Renal pelvis (tissue), 4 donors: ENCODE data around the gene SLC29A4. TPM values are rescaled to one million over a fixed set of nuclear protein-coding genes. Genes with fewer than 3 reads are reported as not detected.
"Not testable (repeated sequence)": the region's sequence is repeated elsewhere in the genome, so short reads cannot be mapped to it uniquely, and the experiment has no call there.

Experiments
- DNase-seq: peaks from one replicate; pipeline ENCODE4 v3.0.0-alpha.2; 2013
- polyA plus RNA-seq, 3 donors: library from polyadenylated mRNA; unstranded; fragments of 120-200 nt; gene quantifications; one replicate each; pipeline ENCODE4 v1.2.1, GENCODE V29; 2013; ENCODE audit not compliant: insufficient read length in 3 of 3

SLC29A4 gene
- polyA plus RNA-seq, 3 donors = 26.3 to 33.8 (median 27.2) TPM

- DNase-seq = no peak
Observed at GRCh38 chr7:5294169-5294987, 11.6 kb downstream of the SLC29A4 start.

- no peak for DNase-seq
Observed at GRCh38 chr7:5295039-5296014, 12.6 kb downstream of the SLC29A4 start.

GRCh38 chr7:5296015-5296610 is 13.4 kb downstream of the SLC29A4 start:
- no peak for DNase-seq

GRCh38 chr7:5296611-5297226 is 14.0 kb downstream of the SLC29A4 start:
- DNase-seq = no peak

GRCh38 chr7:5300366-5300765 is 17.6 kb downstream of the SLC29A4 start:
- DNase-seq = no peak

- DNase-seq = no peak
Observed at GRCh38 chr7:5302577-5302976, 19.8 kb downstream of the SLC29A4 start.

- DNase-seq = no peak
Observed at GRCh38 chr7:5303061-5303460, 20.3 kb downstream of the SLC29A4 start.

GRCh38 chr7:5303591-5304505 is 21.1 kb downstream of the SLC29A4 start:
- no peak for DNase-seq

DNA sequence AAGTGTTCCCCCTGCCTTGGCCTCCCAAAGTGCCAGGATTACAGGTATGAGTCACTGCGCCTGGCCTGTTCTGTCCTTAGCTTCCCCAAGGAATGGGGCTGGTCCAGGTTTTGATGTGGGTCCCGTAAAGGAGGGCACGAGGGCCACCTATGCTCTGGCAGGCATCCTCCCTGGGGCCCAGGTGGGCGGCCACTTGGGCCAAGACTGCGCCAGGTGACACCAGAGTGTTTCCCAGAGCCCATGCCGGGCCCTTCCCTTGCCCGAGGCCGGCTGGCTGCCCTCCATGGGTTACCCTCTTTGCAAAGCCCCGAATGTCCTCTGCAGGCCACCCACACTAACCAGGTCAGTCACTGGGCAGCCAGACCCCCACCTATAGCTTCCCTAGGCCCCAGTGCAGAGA is 22.3 kb downstream of the SLC29A4 start:
- not testable (repeated sequence) for DNase-seq

DNA sequence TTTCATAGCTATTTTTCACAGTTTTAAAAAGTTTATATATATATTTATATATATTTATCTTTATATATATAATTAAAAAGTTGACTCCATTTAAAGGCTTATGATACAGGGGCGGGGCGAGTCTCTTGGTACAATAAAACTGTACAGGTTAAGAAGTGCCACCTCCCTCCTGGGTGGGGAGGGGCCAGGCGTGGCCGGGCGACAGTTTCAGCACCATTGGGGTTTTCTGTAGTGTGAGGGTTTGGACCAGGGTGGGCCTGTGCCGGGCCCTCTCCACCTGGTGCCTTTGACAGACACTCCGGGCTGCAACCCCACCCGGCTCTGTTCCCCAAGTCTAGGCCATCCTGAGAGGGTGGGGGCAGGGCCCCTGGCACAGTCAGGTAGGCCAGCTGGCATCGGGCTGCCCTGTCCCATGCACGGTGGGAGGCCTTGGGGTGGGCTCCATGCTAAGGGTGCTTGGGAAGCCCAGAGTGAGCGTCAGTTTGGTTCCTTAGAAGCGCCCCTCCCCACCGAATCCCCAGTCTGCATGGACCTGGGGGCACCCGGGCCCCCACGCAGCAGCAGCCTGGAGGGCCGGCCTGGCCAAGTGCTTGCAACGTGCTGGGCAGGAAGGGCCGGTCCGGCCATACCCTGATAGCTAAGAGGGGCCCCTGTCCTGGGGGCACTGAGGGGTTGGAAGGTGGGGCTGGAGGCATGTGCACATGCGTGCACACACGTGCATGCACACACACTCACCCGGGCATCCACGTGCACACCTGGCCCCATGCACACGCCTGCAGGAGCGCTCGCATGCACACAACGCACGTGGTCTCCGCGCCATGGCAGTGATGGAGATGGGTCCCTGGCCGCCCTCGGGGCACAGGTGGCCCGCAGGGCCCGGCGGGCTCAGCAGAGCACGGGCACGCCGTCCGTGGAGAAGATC is 24.7 kb downstream of the SLC29A4 start:
- DNase-seq = not testable (repeated sequence)

GRCh38 chr7:5309146-5309545 is 26.4 kb downstream of the SLC29A4 start:
- no peak for DNase-seq

DNA sequence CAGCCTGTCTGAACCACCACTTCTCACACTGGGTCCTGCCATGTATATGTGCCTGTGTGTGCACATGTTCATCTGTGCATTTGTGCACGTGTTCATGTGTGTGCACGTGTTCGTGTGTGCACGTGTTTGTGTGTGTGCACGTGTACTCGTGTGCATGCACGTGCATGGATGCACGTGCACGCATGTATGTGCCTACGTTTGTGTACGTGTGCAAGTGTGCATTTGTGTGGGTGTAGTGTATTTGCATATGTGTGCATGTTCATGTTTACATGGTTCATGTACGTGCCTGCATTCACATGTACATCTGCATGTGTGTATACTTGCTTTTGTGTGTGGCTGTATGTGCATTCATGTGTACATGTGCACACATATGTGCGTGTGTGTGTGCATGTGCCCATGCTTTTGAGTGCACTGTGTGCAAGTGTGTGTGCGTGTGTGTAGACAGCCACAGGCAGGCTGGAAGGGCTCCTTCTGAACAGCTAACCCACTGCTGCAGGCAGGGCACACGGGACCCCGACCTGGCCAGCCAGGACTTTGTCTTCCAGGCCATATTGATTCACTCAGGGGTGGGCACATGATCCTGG is 28.2 kb downstream of the SLC29A4 start:
- DNase-seq = no peak

DNA sequence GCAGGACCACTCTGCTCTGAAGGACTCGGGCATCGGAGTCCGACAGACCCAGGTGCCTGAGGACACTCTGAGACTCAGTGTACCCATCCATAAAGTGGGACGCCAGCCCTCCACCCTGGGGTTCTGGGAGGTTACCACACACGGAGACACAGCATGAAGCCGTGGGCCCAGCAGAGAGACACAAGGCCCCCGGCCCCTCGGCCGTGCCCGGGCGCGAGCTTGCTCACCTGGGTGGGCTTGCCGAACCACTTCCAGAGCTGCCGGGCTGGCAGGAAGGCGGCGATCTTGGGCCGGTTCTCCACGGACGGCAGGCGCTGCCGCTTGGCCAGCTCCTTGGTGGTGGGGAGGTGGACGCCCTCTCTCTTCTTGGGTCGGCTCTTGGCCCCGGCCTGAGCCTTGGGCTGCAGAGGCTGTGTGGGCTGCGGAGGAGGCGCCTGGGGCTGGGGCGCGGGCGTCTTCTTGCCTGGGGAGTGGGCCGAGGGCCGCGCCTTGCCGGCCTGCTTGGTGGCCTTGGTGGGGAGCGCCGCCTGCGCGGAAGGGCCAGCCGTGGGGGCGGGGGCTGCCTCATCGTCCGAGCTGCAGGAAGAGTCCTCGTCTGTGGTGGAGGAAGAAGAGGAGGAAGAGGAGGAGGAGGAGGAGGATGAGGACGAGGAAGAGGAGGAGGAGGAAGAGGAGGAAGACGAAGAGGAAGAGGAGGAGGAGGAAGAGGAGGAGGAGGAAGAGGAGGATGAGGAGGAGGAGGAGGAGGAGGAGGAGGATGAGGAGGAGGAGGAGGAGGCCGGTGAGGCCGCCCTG is 29.7 kb downstream of the SLC29A4 start:
- not testable (repeated sequence) for DNase-seq

DNA sequence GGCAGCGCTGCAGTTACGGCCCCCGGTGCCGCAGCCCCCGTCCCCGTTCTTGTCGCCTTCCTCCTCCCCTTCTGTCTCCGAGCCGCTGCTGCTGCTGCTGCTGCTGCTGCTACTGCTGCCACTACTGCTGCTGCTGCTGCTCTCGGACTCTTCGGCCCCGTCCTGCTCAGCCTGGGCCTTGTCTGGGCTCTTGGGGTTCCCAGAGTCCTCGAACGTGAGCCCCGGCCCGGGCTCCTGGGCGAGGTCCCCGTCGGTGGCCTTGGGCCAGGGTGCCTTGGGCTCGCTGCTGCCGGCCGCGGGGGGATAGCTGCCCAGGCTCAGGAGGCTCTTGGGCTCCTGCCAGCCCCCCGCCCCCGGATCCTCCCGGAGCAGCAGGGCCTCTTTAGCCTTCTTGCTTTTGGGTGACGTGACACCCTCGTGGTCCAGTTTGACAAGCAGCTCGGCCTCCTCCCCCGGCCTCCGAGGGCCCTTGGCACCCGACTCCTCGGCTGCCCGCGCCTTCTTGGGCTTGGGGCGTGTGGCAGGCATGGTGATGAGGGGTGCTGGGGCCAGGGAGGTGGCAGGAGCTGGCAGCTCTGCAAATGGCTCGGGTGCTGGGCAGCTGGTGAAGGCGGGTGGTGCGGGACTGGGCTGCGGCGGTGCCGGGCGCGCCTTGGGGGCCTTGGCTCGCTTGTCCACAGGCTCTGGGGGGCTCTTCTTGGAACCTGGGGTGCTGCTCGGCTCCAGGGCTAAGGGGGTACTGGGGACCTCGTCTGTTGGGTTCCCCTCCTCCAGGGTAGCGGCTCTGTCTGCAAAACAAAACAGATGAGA is 30.5 kb downstream of the SLC29A4 start:
- DNase-seq = not testable (repeated sequence)

DNA sequence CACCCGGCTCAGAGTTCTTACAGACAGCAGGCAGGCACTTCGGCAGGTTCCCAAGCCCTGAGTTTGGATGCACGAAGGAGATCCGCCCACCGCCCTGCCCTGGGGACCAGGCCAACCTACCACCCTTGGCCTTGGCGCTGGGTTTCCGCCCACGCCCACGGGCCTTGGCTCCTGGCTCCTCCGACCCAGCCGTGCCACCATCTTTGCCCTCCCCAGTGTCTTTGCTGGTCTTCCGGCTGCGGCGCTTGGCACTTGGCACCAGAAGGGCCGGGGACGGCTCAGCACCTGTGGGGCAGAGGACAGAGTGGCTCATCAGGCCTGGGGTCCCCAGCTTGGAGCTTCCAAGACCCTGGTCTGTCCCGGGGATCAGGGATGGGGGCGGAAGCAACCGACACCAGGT is 32.1 kb downstream of the SLC29A4 start:
- DNase-seq = no peak

GRCh38 chr7:5315761-5316160 is 33.0 kb downstream of the SLC29A4 start:
- DNase-seq = no peak

DNA sequence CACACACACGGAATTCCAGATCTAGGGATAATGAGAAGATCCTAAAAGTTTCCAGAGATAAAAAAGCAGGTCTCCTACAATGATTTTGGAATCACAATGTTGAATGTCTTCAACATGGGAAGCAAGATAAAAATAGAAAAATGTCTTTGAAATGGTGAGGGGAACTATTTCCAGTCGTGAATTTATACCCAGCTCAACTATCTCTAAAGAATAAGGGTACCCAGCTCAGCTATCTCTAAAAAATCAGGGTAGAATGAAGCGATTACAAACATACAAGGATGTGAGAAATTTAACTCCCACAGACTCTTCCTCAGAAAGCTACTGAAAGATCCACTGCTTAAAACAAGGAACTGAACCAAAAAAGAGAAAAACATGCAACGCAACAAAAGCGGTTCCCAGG is 35.9 kb downstream of the SLC29A4 start:
- not testable (repeated sequence) for DNase-seq
